Measurements from ENCODE around the gene RAG2. TPM values are rescaled to one million over a fixed set of nuclear protein-coding genes. Genes with fewer than 3 reads are reported as not detected.

RAG2 gene
- total RNA-seq, 1 donor from 2014 or later: not detected

GRCh38 chr11:36596880-36597279 is 1.2 kb downstream of the RAG2 start:
- Histone ChIP-seq H3K36me3 (no peaks in the 10 kb centered on the region), H3K27ac (no peak overlapping the region), H3K4me3 (no peak overlapping the region), H3K4me1 (peaks cover 0 to 6% of the 10 kb centered on the region in 2 donors), H3K9me3 (no peaks in the 10 kb centered on the region), H3K27me3 (no peaks in the 10 kb centered on the region)
- intact Hi-C loops (cut with DNase I): no loop called here
- no peak for DNase-seq (ENCODE audit: low spot score in 2 of 2)
- TF ChIP-seq CTCF (IDR thresholded peaks at IDR 0.05): no peak

- Histone ChIP-seq H3K4me3 (peak within 1 kb of the TSS; percentile 87 to 88), H3K27me3 (no peaks in the 10 kb centered on the region), H3K4me1 (peaks cover 0 to 6% of the 10 kb centered on the region in 2 donors), H3K27ac (peak within 1 kb of the TSS; percentile 55 to 59), H3K36me3 (no peaks in the 10 kb centered on the region), H3K9me3 (no peaks in the 10 kb centered on the region)
- peak in 1 of 2 donors; percentile 79 for DNase-seq (ENCODE audit: low spot score in 2 of 2)
- no peak for TF ChIP-seq CTCF (IDR thresholded peaks at IDR 0.05)
- intact Hi-C loops (cut with DNase I): loop anchor here (5.0 kb wide), 2 partner anchors 82 to 307 kb away; partner anchors contain the start of genes COMMD9 and TRAF6
These were observed 3.6 kb downstream of the RAG2 start, which contains the start of gene IFTAP for GRCh38 chr11:36594316-36594989. TSS of gene IFTAP (plus strand) at chr11:36594502. CDS start at chr11:36610104, 15,602 bp downstream.

GRCh38 chr11:36591433-36591832 is 6.6 kb downstream of the RAG2 start:
- DNase-seq (ENCODE audit: low spot score in 2 of 2): no peak
- TF ChIP-seq CTCF (IDR thresholded peaks at IDR 0.05): no peak
- Histone ChIP-seq H3K9me3 (no peaks in the 10 kb centered on the region), H3K4me3 (no peak overlapping the region), H3K27me3 (no peaks in the 10 kb centered on the region), H3K36me3 (no peaks in the 10 kb centered on the region), H3K4me1 (peaks cover 0 to 6% of the 10 kb centered on the region in 2 donors), H3K27ac (no peak overlapping the region)
- intact Hi-C loops (cut with DNase I): loop anchor here (5.0 kb wide), 2 partner anchors 79 to 304 kb away; partner anchors contain the start of genes COMMD9 and TRAF6

- TF ChIP-seq CTCF (IDR thresholded peaks at IDR 0.05): no peak
- no peaks in the 10 kb centered on the region for H3K36me3 ChIP-seq
- H3K4me3 ChIP-seq: no peak overlapping the region
- H3K4me1 ChIP-seq: peaks cover 0 to 6% of the 10 kb centered on the region in 2 donors
- intact Hi-C loops (cut with DNase I): loop anchor here (5.0 kb wide), 2 partner anchors 78 to 303 kb away; partner anchors contain the start of genes COMMD9 and TRAF6
- no peak for DNase-seq (ENCODE audit: low spot score in 2 of 2)
- no peaks in the 10 kb centered on the region for H3K27me3 ChIP-seq
- H3K9me3 ChIP-seq: no peaks in the 10 kb centered on the region
- no peak overlapping the region for H3K27ac ChIP-seq
These were observed 7.5 kb downstream of the RAG2 start for GRCh38 chr11:36590513-36590912.

- no peak for TF ChIP-seq CTCF (IDR thresholded peaks at IDR 0.05)
- H3K4me3 ChIP-seq: no peak overlapping the region
- no peaks in the 10 kb centered on the region for H3K27me3 ChIP-seq
- DNase-seq (ENCODE audit: low spot score in 2 of 2): no peak
- intact Hi-C loops (cut with DNase I): no loop called here
- H3K27ac ChIP-seq: no peak overlapping the region
- no peaks in the 10 kb centered on the region for H3K36me3 ChIP-seq
- H3K9me3 ChIP-seq: no peaks in the 10 kb centered on the region
- no peaks in the 10 kb centered on the region for H3K4me1 ChIP-seq
These were observed 9.9 kb downstream of the RAG2 start for GRCh38 chr11:36588099-36588498.
